ENCODE data around the gene MAP3K3. TPM values are rescaled to one million over a fixed set of nuclear protein-coding genes. Genes with fewer than 3 reads are reported as not detected.

Gene MAP3K3
- total and polyA plus RNA-seq, 10 of the 15 experiments (the other 5 are each of a cell fraction or from before 2014, with no cell fraction given), result 1.6 to 24.1 (median 15.0) TPM

DNA sequence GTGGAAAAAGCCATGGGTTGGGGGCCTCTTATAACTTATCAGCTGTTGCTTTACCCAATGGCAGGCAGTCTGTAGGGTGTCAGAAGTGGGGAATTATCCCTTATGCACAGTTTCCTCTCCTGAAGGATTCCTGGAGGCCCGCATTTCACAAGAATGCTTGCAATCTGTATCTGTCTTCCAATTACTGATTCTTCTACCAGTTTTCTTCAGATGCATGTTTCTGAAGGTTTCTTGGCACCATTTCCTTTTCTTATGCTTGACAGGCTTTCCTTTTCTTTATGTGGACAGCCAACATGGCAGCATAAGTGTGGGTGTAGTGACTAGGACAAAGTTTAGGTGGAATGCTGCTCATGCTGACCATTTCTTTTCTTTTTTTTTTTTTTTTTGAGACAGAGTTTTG, 36.1 kb downstream of the MAP3K3 start:
- Histone ChIP-seq H3K27me3 (replicated peaks in 1 of 2; ENCODE audit: control insufficient read depth in 2 of 2, insufficient read depth in 2 of 2, low read length in 1 of 2) (no peaks in the 10 kb centered on the region), H3K36me3 (ENCODE audit: control insufficient read depth in 2 of 2, insufficient read depth in 2 of 2, low read length in 1 of 2) (peaks cover 2 to 7% of the 10 kb centered on the region in 2 experiments; a peak in 3 of 4 replicates), H3K9me3 (replicated peaks; ENCODE audit: control insufficient read depth, insufficient read depth, low read length) (no peaks in the 10 kb centered on the region), H4K20me1 (ENCODE audit: control insufficient read depth, insufficient read depth) (no peaks in the 10 kb centered on the region), H3K4me3 (no peak overlapping the region), H3K27ac (ENCODE audit: control insufficient read depth, insufficient read depth) (no peak overlapping the region), H3K4me1 (ENCODE audit: control insufficient read depth, insufficient read depth, low read length) (no peaks in the 10 kb centered on the region; the same call in 1 of the 2 replicates), H3K4me2 (ENCODE audit: control insufficient read depth, insufficient read depth) (no peak overlapping the region), H3K79me2 (ENCODE audit: control insufficient read depth, insufficient read depth, low read length) (no peaks in the 10 kb centered on the region), H2AFZ (ENCODE audit: control insufficient read depth, low read depth, low read length) (no peak overlapping the region), H3K9ac (ENCODE audit: control insufficient read depth, insufficient read depth, low read length) (no peak overlapping the region)
- BruUV-seq (replicated peaks), result no TSS peak
- CTCF ChIA-PET, result interaction anchor here (1.2 to 1.5 kb wide), 2 partner anchors 10 to 208 kb away, joined by 3 read pairs; no protein-coding TSS in a partner anchor
- intact Hi-C loops (cut with micrococcal nuclease; ENCODE audit: unreplicated experiment), result no loop called here
- TF ChIP-seq FOXK2 (IDR thresholded peaks at IDR 0.05), result no peak
- TF ChIP-seq TCF7 (IDR thresholded peaks at IDR 0.05; ENCODE audit: borderline replicate concordance), result no peak
- TF ChIP-seq SMC3 (IDR thresholded peaks at IDR 0.05; ENCODE audit: borderline replicate concordance, low read length), result no peak
- TF ChIP-seq ZNF207 (IDR thresholded peaks at IDR 0.05; ENCODE audit: borderline replicate concordance), result no peak
- TF ChIP-seq, protein P1, sequence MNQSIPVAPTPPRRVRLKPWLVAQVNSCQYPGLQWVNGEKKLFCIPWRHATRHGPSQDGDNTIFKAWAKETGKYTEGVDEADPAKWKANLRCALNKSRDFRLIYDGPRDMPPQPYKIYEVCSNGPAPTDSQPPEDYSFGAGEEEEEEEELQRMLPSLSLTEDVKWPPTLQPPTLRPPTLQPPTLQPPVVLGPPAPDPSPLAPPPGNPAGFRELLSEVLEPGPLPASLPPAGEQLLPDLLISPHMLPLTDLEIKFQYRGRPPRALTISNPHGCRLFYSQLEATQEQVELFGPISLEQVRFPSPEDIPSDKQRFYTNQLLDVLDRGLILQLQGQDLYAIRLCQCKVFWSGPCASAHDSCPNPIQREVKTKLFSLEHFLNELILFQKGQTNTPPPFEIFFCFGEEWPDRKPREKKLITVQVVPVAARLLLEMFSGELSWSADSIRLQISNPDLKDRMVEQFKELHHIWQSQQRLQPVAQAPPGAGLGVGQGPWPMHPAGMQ (IDR thresholded peaks at IDR 0.05; ENCODE audit: borderline replicate concordance), result no peak
- SMC1A ChIA-PET (ENCODE audit: uncharacterized antibody, unreplicated experiment), result no interaction called here
- no peak for FAIRE-seq
- RAD21 ChIA-PET (ENCODE audit: unreplicated experiment), result no interaction called here
- in situ Hi-C loops (cut with MboI), result no loop called here
- ATAC-seq, result no peak
- POLR2A ChIA-PET, result interaction anchor here (0.6 to 1.0 kb wide), 2 partner anchors 24 to 1669 kb away, joined by 4 to 5 read pairs; no protein-coding TSS in a partner anchor
- WGBS (ENCODE audit: insufficient coverage, insufficient replicate concordance, low lambda C conversion rate, missing lambda C conversion rate), result 100% methylated on average over 1 of the region's 1 CpG
- DNase-seq (ENCODE audit: low read depth, low spot score), result no peak

DNA sequence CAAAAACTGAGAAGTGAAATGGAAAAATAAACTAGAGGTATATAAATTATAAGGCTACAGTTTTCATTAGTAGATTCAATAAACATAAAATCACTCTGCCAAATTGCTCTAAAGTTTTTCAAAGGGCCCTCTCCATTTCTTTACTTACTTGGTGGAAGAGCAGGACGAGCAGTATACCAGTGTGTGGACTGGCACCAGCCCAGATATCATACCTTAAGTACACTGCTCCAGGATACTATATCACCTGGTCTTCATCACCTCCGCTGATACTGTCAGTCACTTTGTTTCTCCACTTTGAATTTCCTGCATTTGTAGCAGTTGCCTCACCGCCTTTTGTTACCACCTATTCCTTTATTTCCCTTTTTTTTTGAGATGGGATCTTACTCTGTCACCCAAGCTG, 37.6 kb downstream of the MAP3K3 start:
- POLR2A ChIA-PET, result no interaction called here
- no peaks in the 10 kb centered on the region for H3K27me3 ChIP-seq (replicated peaks in 1 of 2; ENCODE audit: control insufficient read depth in 2 of 2, insufficient read depth in 2 of 2, low read length in 1 of 2)
- H3K4me2 ChIP-seq (ENCODE audit: control insufficient read depth, insufficient read depth), result no peak overlapping the region
- CTCF ChIA-PET, result no interaction called here
- no peak for ATAC-seq
- no peak overlapping the region for H3K27ac ChIP-seq (ENCODE audit: control insufficient read depth, insufficient read depth)
- in situ Hi-C loops (cut with MboI) (no loop called here), intact Hi-C loops (cut with micrococcal nuclease; ENCODE audit: unreplicated experiment) (no loop called here)
- no peaks in the 10 kb centered on the region for H3K9me3 ChIP-seq (replicated peaks; ENCODE audit: control insufficient read depth, insufficient read depth, low read length)
- H3K79me2 ChIP-seq (ENCODE audit: control insufficient read depth, insufficient read depth, low read length), result no peaks in the 10 kb centered on the region
- no peak for DNase-seq (ENCODE audit: low read depth, low spot score)
- no peak overlapping the region for H3K4me3 ChIP-seq
- no peaks in the 10 kb centered on the region for H4K20me1 ChIP-seq (ENCODE audit: control insufficient read depth, insufficient read depth)
- SMC1A ChIA-PET (ENCODE audit: uncharacterized antibody, unreplicated experiment), result no interaction called here
- no peak for FAIRE-seq
- H3K36me3 ChIP-seq (ENCODE audit: control insufficient read depth in 2 of 2, insufficient read depth in 2 of 2, low read length in 1 of 2), result peaks cover 2 to 3% of the 10 kb centered on the region in 2 experiments; a peak in 2 of 4 replicates
- TF ChIP-seq, protein P2, sequence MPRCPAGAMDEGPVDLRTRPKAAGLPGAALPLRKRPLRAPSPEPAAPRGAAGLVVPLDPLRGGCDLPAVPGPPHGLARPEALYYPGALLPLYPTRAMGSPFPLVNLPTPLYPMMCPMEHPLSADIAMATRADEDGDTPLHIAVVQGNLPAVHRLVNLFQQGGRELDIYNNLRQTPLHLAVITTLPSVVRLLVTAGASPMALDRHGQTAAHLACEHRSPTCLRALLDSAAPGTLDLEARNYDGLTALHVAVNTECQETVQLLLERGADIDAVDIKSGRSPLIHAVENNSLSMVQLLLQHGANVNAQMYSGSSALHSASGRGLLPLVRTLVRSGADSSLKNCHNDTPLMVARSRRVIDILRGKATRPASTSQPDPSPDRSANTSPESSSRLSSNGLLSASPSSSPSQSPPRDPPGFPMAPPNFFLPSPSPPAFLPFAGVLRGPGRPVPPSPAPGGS (IDR thresholded peaks at IDR 0.05; ENCODE audit: borderline replicate concordance, insufficient read depth, low read depth, low read length, poor library complexity, severe bottlenecking), result no peak
- no peak overlapping the region for H3K9ac ChIP-seq (ENCODE audit: control insufficient read depth, insufficient read depth, low read length)
- RAD21 ChIA-PET (ENCODE audit: unreplicated experiment), result no interaction called here
- WGBS (ENCODE audit: insufficient coverage, insufficient replicate concordance, low lambda C conversion rate, missing lambda C conversion rate), result 97% methylated on average over 3 of the region's 3 CpGs
- TSS peak; percentile 44 for BruUV-seq (replicated peaks)
- no peak overlapping the region for H2AFZ ChIP-seq (ENCODE audit: control insufficient read depth, low read depth, low read length)
- H3K4me1 ChIP-seq (ENCODE audit: control insufficient read depth, insufficient read depth, low read length), result no peaks in the 10 kb centered on the region; the same call in 1 of the 2 replicates

Measured in GM12878 (cell line).